Activated T-cell treated with anti-CD3 and anti-CD28 coated beads, Interleukin-2, amount 50 U/mL, for 24 hours (primary cell): ENCODE results near the gene DCAF4.
"Not testable (repeated sequence)": the region's sequence is repeated elsewhere in the genome, so short reads cannot be mapped to it uniquely, and the experiment has no call there.

Experiments
- DNase-seq: peaks from one replicate; pipeline ENCODE4 v3.0.0-alpha.2; 2020
- H3K27ac Mint-ChIP-seq: 2 replicates; pipeline ENCODE4 v1.8.0; 2020; ENCODE audit warnings: mild to moderate bottlenecking, mixed read lengths
- H3K27me3 Mint-ChIP-seq: 2 replicates; pipeline ENCODE4 v1.8.0; 2020; ENCODE audit warnings: mixed read lengths
- H3K36me3 Mint-ChIP-seq: 2 replicates; pipeline ENCODE4 v1.8.0; 2020; ENCODE audit warnings: low read depth, mixed read lengths
- H3K4me1 Mint-ChIP-seq: 2 replicates; pipeline ENCODE4 v1.8.0; 2020; ENCODE audit warnings: low read depth, mixed read lengths
- H3K4me3 Mint-ChIP-seq: 2 replicates; pipeline ENCODE4 v1.8.0; 2020; ENCODE audit warnings: mild to moderate bottlenecking, moderate library complexity, mixed read lengths
- H3K9me3 Mint-ChIP-seq: 2 replicates; pipeline ENCODE4 v1.8.0; 2020; ENCODE audit warnings: mixed read lengths

The DCAF4 gene

DNA sequence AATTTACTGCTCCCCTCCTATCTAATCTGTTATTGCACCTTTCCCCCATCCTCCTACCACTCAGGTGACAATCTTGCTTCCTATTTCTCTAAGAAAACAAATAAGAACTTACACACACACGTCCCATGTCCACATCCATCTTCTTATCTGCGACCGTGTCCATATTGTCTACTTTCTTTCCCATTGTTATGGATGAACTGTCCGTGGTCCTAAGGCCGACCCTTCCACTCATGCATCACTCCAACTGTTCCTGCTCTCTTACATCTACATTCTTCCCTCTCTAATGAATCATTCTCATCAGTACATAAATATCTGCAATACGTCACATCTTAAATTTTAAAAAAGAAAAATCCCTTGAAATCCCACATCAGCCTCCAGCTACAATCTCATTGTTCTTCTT lies 70.7 kb downstream of the DCAF4 start:
- Mint-ChIP-seq H3K4me1 (peaks cover 3% of the 10 kb centered on the region), H3K27ac (no peak overlapping the region), H3K9me3 (no peaks in the 10 kb centered on the region), H3K4me3 (no peak overlapping the region), H3K36me3 (peaks cover 49% of the 10 kb centered on the region), H3K27me3 (no peaks in the 10 kb centered on the region)
- DNase-seq = no peak

- Mint-ChIP-seq H3K4me3 (no peak overlapping the region), H3K4me1 (peaks cover 1% of the 10 kb centered on the region), H3K36me3 (peaks cover 37% of the 10 kb centered on the region), H3K9me3 (no peaks in the 10 kb centered on the region), H3K27ac (no peak overlapping the region), H3K27me3 (no peaks in the 10 kb centered on the region)
- DNase-seq = no peak
Observed at GRCh38 chr14:72998252-72998903, 72.1 kb downstream of the DCAF4 start.

GRCh38 chr14:72999316-72999715 lies 73.1 kb downstream of the DCAF4 start:
- H3K27ac Mint-ChIP-seq = no peak overlapping the region
- H3K4me3 Mint-ChIP-seq = no peak overlapping the region
- DNase-seq = no peak
- no peaks in the 10 kb centered on the region for H3K9me3 Mint-ChIP-seq
- H3K27me3 Mint-ChIP-seq = no peaks in the 10 kb centered on the region
- peaks cover 1% of the 10 kb centered on the region for H3K4me1 Mint-ChIP-seq
- H3K36me3 Mint-ChIP-seq = peaks cover 42% of the 10 kb centered on the region

GRCh38 chr14:73000073-73000472 lies 73.8 kb downstream of the DCAF4 start:
- DNase-seq = no peak
- Mint-ChIP-seq H3K4me3 (no peak overlapping the region), H3K9me3 (no peaks in the 10 kb centered on the region), H3K36me3 (peaks cover 41% of the 10 kb centered on the region), H3K27me3 (no peaks in the 10 kb centered on the region), H3K27ac (no peak overlapping the region), H3K4me1 (peaks cover 3% of the 10 kb centered on the region)

- no peak overlapping the region for H3K4me3 Mint-ChIP-seq
- no peaks in the 10 kb centered on the region for H3K9me3 Mint-ChIP-seq
- no peak for DNase-seq
- H3K27me3 Mint-ChIP-seq = no peaks in the 10 kb centered on the region
- H3K4me1 Mint-ChIP-seq = peaks cover 7% of the 10 kb centered on the region
- no peak overlapping the region for H3K27ac Mint-ChIP-seq
- peaks cover 34% of the 10 kb centered on the region for H3K36me3 Mint-ChIP-seq
Observed at GRCh38 chr14:73003681-73004080, 77.4 kb downstream of the DCAF4 start.

GRCh38 chr14:73004641-73005040 lies 78.4 kb downstream of the DCAF4 start:
- not testable (repeated sequence) for H3K27me3 Mint-ChIP-seq, DNase-seq, H3K4me3 Mint-ChIP-seq, H3K27ac Mint-ChIP-seq, H3K4me1 Mint-ChIP-seq, H3K9me3 Mint-ChIP-seq
- H3K36me3 Mint-ChIP-seq = peaks cover 42% of the 10 kb centered on the region

DNA sequence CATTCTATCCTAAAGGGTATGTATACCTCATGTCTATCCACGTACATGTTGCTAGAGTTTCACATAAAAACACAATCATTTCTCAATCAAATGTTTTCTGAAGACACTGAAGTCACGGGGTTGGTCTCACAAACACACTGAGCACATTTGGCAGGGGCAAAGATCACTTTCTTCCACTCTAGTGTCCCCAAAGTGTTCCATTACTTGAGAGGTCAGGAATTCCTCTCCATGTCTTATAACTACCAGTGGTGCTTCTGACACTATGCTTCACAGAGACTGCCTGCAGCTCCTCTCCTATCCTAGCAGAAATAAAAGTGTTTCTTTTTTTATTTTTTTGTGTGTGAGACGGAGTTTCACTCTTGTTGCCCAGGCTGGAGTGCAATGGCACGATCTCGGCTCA lies 81.6 kb downstream of the DCAF4 start:
- H3K4me1 Mint-ChIP-seq = peaks cover 13% of the 10 kb centered on the region
- H3K4me3 Mint-ChIP-seq = no peak overlapping the region
- no peak for DNase-seq
- no peaks in the 10 kb centered on the region for H3K9me3 Mint-ChIP-seq
- no peak overlapping the region for H3K27ac Mint-ChIP-seq
- H3K27me3 Mint-ChIP-seq = no peaks in the 10 kb centered on the region
- H3K36me3 Mint-ChIP-seq = peaks cover 50% of the 10 kb centered on the region

GRCh38 chr14:73008501-73008900 lies 82.2 kb downstream of the DCAF4 start:
- no peak for DNase-seq
- peaks cover 17% of the 10 kb centered on the region for H3K4me1 Mint-ChIP-seq
- no peak overlapping the region for H3K27ac Mint-ChIP-seq
- H3K36me3 Mint-ChIP-seq = peaks cover 53% of the 10 kb centered on the region
- no peaks in the 10 kb centered on the region for H3K27me3 Mint-ChIP-seq
- H3K4me3 Mint-ChIP-seq = no peak overlapping the region
- no peaks in the 10 kb centered on the region for H3K9me3 Mint-ChIP-seq
